GM23338 (cell line): ENCODE data around the gene UBE2E2. TPM values are rescaled to one million over a fixed set of nuclear protein-coding genes. Genes with fewer than 3 reads are reported as not detected.

Source experiments
- ATAC-seq: fragments of 200-7000 bp; cut with Tn5 transposase; 3 replicates; pipeline ENCODE4 v1.9.1; 2020
- DNase-seq: peaks from one replicate; pipeline ENCODE4 v3.0.0-alpha.2; 2015; ENCODE audit warnings: low spot score
- H2AFZ ChIP-seq: fragments of 200-600 bp; sonication (generic); 2 replicates; pipeline ENCODE4 v1.8.0; 2016; ENCODE audit warnings: antibody characterized with exemption, mild to moderate bottlenecking, moderate library complexity
- H3F3A ChIP-seq: fragments of 200-600 bp; sonication (generic); replicated peaks from 2 replicates; pipeline ENCODE4 v1.8.0; 2017; ENCODE audit warnings: antibody characterized with exemption, mixed run types, low read depth
- H3K27ac ChIP-seq: fragments of 200-600 bp; sonication (generic); 2 replicates; pipeline ENCODE4 v1.6.1; 2016; ENCODE audit warnings: low read depth
- H3K27me3 ChIP-seq: fragments of 200-600 bp; sonication (generic); 2 replicates; pipeline ENCODE4 v1.8.0; 2016; ENCODE audit warnings: mild to moderate bottlenecking, mixed run types, moderate library complexity; ENCODE audit not compliant: insufficient read depth
- H3K36me3 ChIP-seq: fragments of 200-600 bp; sonication (generic); 2 replicates; pipeline ENCODE4 v1.8.0; 2016; ENCODE audit warnings: mild to moderate bottlenecking; ENCODE audit not compliant: insufficient read depth
- H3K4me1 ChIP-seq: fragments of 200-600 bp; sonication (generic); 2 replicates; pipeline ENCODE4 v1.8.0; 2016; ENCODE audit warnings: mild to moderate bottlenecking, moderate library complexity; ENCODE audit not compliant: insufficient read depth
- H3K4me2 ChIP-seq: fragments of 200-600 bp; sonication (generic); 2 replicates; pipeline ENCODE4 v1.7.1; 2017; ENCODE audit warnings: mixed run types
- H3K4me3 ChIP-seq: fragments of 200-600 bp; sonication (generic); 2 replicates; pipeline ENCODE4 v1.6.1; 2016; ENCODE audit warnings: mixed run types
- H3K79me2 ChIP-seq: fragments of 200-600 bp; sonication (generic); replicated peaks from 2 replicates; pipeline ENCODE4 v1.8.0; 2017; ENCODE audit warnings: mild to moderate bottlenecking; ENCODE audit not compliant: insufficient read depth
- H3K9me2 ChIP-seq: fragments of 200-600 bp; sonication (generic); 2 replicates; pipeline ENCODE4 v1.8.0; 2017; ENCODE audit not compliant: insufficient read depth
- H4K20me1 ChIP-seq: fragments of 200-600 bp; sonication (generic); replicated peaks from 2 replicates; pipeline ENCODE4 v1.8.0; 2017; ENCODE audit warnings: mild to moderate bottlenecking; ENCODE audit not compliant: insufficient read depth
- H3K27ac Mint-ChIP-seq: 2 replicates; pipeline ENCODE4 v1.8.0; 2020; ENCODE audit warnings: inconsistent platforms, mild to moderate bottlenecking, moderate library complexity, mixed read lengths
- H3K27me3 Mint-ChIP-seq: 3 replicates; pipeline ENCODE4 v1.8.0; 2022; ENCODE audit warnings: low read depth, mild to moderate bottlenecking, moderate library complexity, mixed read lengths, inconsistent platforms; ENCODE audit not compliant: insufficient read depth, poor library complexity
- H3K36me3 Mint-ChIP-seq: 3 replicates; pipeline ENCODE4 v1.8.0; 2021; ENCODE audit warnings: low read depth, mild to moderate bottlenecking, inconsistent platforms, moderate library complexity, mixed read lengths
- H3K4me1 Mint-ChIP-seq: 3 replicates; pipeline ENCODE4 v1.8.0; 2020; ENCODE audit warnings: mild to moderate bottlenecking, inconsistent platforms, mixed read lengths
- H3K4me3 Mint-ChIP-seq: 3 replicates; pipeline ENCODE4 v1.8.0; 2021; ENCODE audit warnings: moderate library complexity, mild to moderate bottlenecking, inconsistent platforms, mixed read lengths
- H3K9me3 Mint-ChIP-seq: 3 replicates; pipeline ENCODE4 v1.8.0; 2020; ENCODE audit warnings: moderate library complexity, mild to moderate bottlenecking, inconsistent platforms, mixed read lengths
- CREB1 ChIP-seq: fragments of 250-450 bp; sonication (Bioruptor Pico); IDR thresholded peaks from 2 replicates; pipeline ENCODE4 v1.5.0; 2020; ENCODE audit warnings: low read depth, mild to moderate bottlenecking, moderate library complexity
- CTCF ChIP-seq, 2 experiments: fragments of 200-600 bp in 1 of 2; sonication (generic) in 1 of 2; conservative IDR thresholded peaks; 2 replicates each; pipeline versions ENCODE4 v1.5.1 to v1.6.1; 2016 to 2017; ENCODE audit warnings: antibody characterized with exemption in 2 of 2, low read depth in 2 of 2, mild to moderate bottlenecking in 2 of 2, moderate library complexity in 1 of 2
- EZH2 ChIP-seq: fragments of 200-600 bp; sonication (generic); IDR thresholded peaks from one replicate; pipeline ENCODE4 v1.8.0; 2017; ENCODE audit warnings: antibody characterized with exemption, mild to moderate bottlenecking, low read depth; ENCODE audit not compliant: unreplicated experiment
- EZH2phosphoT487 ChIP-seq: fragments of 200-600 bp; sonication (generic); IDR thresholded peaks from one replicate; pipeline ENCODE4 v1.8.1; 2018; ENCODE audit warnings: antibody characterized with exemption; ENCODE audit not compliant: unreplicated experiment
- JUNB ChIP-seq: IDR thresholded peaks from one replicate; pipeline ENCODE4 v1.6.1; 2016; ENCODE audit warnings: antibody characterized with exemption; ENCODE audit not compliant: unreplicated experiment
- NANOG ChIP-seq: IDR thresholded peaks from 2 replicates; pipeline ENCODE4 v1.6.1; 2016; ENCODE audit warnings: antibody characterized with exemption, borderline replicate concordance
- POLR2AphosphoS5 ChIP-seq: IDR thresholded peaks from 2 replicates; pipeline ENCODE4 v1.6.1; 2016; ENCODE audit warnings: antibody characterized with exemption, low read depth
- REST ChIP-seq: IDR thresholded peaks from one replicate; pipeline ENCODE4 v1.6.1; 2018; ENCODE audit warnings: antibody characterized with exemption; ENCODE audit not compliant: unreplicated experiment
- STAT1 ChIP-seq: IDR thresholded peaks from one replicate; pipeline ENCODE4 v1.6.1; 2016; ENCODE audit warnings: antibody characterized with exemption; ENCODE audit not compliant: unreplicated experiment
- ZNF114 ChIP-seq: fragments of 250-450 bp; sonication (Bioruptor Pico); IDR thresholded peaks from 2 replicates; pipeline ENCODE4 v1.5.0; 2020; ENCODE audit warnings: mild to moderate bottlenecking, moderate library complexity
- ZNF331 ChIP-seq: fragments of 250-450 bp; sonication (Bioruptor Pico); IDR thresholded peaks from 2 replicates; pipeline ENCODE4 v1.5.0; 2020; ENCODE audit warnings: low read depth, mild to moderate bottlenecking, moderate library complexity
- ZNF462 ChIP-seq: fragments of 250-450 bp; sonication (Bioruptor Pico); IDR thresholded peaks from 2 replicates; pipeline ENCODE4 v1.5.0; 2020; ENCODE audit warnings: mild to moderate bottlenecking, moderate library complexity
- polyA plus RNA-seq: library from polyadenylated mRNA; unstranded; fragments of >200 nt; fragmentation: Nextera tagmentation; extraction: Ambion mirVana; gene quantifications from 2 replicates; pipeline ENCODE4 v1.2.1, GENCODE V29; 2016
- total RNA-seq: library from RNA; depleted of rRNA; stranded (reverse); fragments of >200 nt; shearing (Covaris generic); gene quantifications from 2 replicates; pipeline ENCODE4 v1.2.3, GENCODE V29; 2014
- TF ChIP-seq, protein P1 (sequence below): IDR thresholded peaks from 2 replicates; pipeline ENCODE4 v1.6.1; 2016; ENCODE audit warnings: antibody characterized with exemption

Gene UBE2E2
- total and polyA plus RNA-seq, 2 experiments from 2014 or later: 86.9 to 169 TPM

GRCh38 chr3:23219117-23219516 lies 16.0 kb downstream of the UBE2E2 start:
- TF ChIP-seq CREB1 (CRISPR knock-in tag) (no peak), REST (no peak), EZH2phosphoT487 (no peak), ZNF462 (CRISPR knock-in tag) (no peak), STAT1 (no peak), NANOG (no peak), EZH2 (no peak), JUNB (no peak), POLR2AphosphoS5 (no peak), ZNF114 (CRISPR knock-in tag) (no peak), ZNF331 (CRISPR knock-in tag) (no peak), CTCF (conservative IDR thresholded peaks at IDR 0.05; ENCODE audit: low read depth in 2 of 2) (no peak)
- TF ChIP-seq, protein P1, sequence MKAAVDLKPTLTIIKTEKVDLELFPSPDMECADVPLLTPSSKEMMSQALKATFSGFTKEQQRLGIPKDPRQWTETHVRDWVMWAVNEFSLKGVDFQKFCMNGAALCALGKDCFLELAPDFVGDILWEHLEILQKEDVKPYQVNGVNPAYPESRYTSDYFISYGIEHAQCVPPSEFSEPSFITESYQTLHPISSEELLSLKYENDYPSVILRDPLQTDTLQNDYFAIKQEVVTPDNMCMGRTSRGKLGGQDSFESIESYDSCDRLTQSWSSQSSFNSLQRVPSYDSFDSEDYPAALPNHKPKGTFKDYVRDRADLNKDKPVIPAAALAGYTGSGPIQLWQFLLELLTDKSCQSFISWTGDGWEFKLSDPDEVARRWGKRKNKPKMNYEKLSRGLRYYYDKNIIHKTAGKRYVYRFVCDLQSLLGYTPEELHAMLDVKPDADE: no peak
- H3K27ac Mint-ChIP-seq: no peak overlapping the region
- H3K79me2 ChIP-seq: peaks cover 93% of the 10 kb centered on the region
- H4K20me1 ChIP-seq: peaks cover 3% of the 10 kb centered on the region; the same call in 1 of the 2 replicates
- no peaks in the 10 kb centered on the region for H3K4me1 ChIP-seq
- no peaks in the 10 kb centered on the region for H3F3A ChIP-seq
- peaks cover 4% of the 10 kb centered on the region; the same call in 1 of the 2 replicates for H3K9me2 ChIP-seq
- no peak overlapping the region for H3K4me3 Mint-ChIP-seq
- DNase-seq (no peak), ATAC-seq (no peak)
- peaks cover 5% of the 10 kb centered on the region; the same call in 1 of the 3 replicates for H3K9me3 Mint-ChIP-seq
- no peak overlapping the region for H3K4me3 ChIP-seq
- no peaks in the 10 kb centered on the region for H3K36me3 ChIP-seq
- H3K4me2 ChIP-seq: no peak overlapping the region
- peak overlapping the region; percentile 23; the same call in 1 of the 2 replicates for H3K27ac ChIP-seq
- H3K27me3 Mint-ChIP-seq: no peaks in the 10 kb centered on the region
- H3K27me3 ChIP-seq: no peaks in the 10 kb centered on the region
- no peak overlapping the region for H2AFZ ChIP-seq
- peaks cover 5% of the 10 kb centered on the region; the same call in 2 of the 3 replicates for H3K4me1 Mint-ChIP-seq
- H3K36me3 Mint-ChIP-seq: peaks cover 16% of the 10 kb centered on the region
